Peyer's patch (tissue), 4 donors: ENCODE results near the gene TNN. TPM values are rescaled to one million over a fixed set of nuclear protein-coding genes. Genes with fewer than 3 reads are reported as not detected.
"Not testable (repeated sequence)": the region's sequence is repeated elsewhere in the genome, so short reads cannot be mapped to it uniquely, and the experiment has no call there.

Source experiments
- DNase-seq, 3 donors: peaks; one replicate each; pipeline ENCODE4 v3.0.0-alpha.2; 2017 to 2019
- H3K27ac ChIP-seq, 4 donors: fragments of 200-600 bp; sonication (generic); one replicate each; pipeline ENCODE4 v1.5.1; 2016 to 2019
- H3K27me3 ChIP-seq, 2 donors: fragments of 200-600 bp; sonication (generic); one replicate each; pipeline ENCODE4 v1.5.1; 2019
- H3K36me3 ChIP-seq, 3 donors: fragments of 200-600 bp; sonication (generic); one replicate each; pipeline ENCODE4 v1.5.1; 2016 to 2019
- H3K4me1 ChIP-seq, 4 donors: fragments of 200-600 bp; sonication (generic); one replicate each; pipeline ENCODE4 v1.5.1; 2016 to 2019
- H3K4me3 ChIP-seq, 4 donors: fragments of 200-600 bp; sonication (generic); 1 replicate in 3 of 4; 2 replicates in 1 of 4; pipeline ENCODE4 v1.5.1; 2016 to 2019; ENCODE audit warnings: mild to moderate bottlenecking in 1 of 4
- H3K9me3 ChIP-seq, 4 donors: fragments of 200-600 bp; sonication (generic); one replicate each; pipeline ENCODE4 v1.5.1; 2016 to 2019; ENCODE audit warnings: mild to moderate bottlenecking in 1 of 4
- POLR2A ChIP-seq, 2 donors: fragments of 450-650 bp; IDR thresholded peaks; one replicate each; pipeline ENCODE4 v1.5.1; 2017; ENCODE audit warnings: antibody characterized with exemption in 2 of 2, mild to moderate bottlenecking in 2 of 2, moderate library complexity in 2 of 2
- total RNA-seq, 4 donors: library from RNA; depleted of rRNA; stranded (reverse); fragments of >200 nt; gene quantifications; one replicate each; pipeline ENCODE4 v1.1.0, GENCODE V29; 2016
- TF ChIP-seq, protein P1 (sequence below), 6 experiments: fragments of 450-650 bp in 4 of 6; fragments of 200-600 bp in 2 of 6; sonication (generic) in 1 of 6; IDR thresholded peaks; one replicate each; pipeline ENCODE4 v1.5.1; 2017 to 2019; ENCODE audit warnings: antibody characterized with exemption in 6 of 6, mild to moderate bottlenecking in 3 of 6, moderate library complexity in 1 of 6

Gene TNN
- total RNA-seq, 4 donors from 2014 or later, result 0.35 to 0.83 TPM; not detected in 2

DNA sequence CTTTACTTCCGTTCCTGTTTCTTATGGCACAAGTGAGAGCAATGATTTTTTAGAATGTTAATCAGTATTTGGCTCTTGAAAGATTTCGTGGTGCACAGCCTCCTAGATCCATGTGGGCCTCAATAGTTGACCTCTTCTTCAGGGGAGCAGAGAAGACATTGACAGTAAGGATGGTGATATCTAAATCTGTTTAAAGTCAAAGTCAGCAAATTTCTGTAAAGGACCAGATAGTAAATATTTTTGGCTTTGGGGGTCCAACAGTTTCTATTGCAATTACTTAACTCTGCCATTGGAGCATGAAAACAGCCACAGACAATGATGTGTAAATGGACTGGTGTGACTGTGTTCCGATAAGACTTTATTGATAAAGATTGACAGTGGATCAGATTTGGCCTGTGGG, 27.4 kb downstream of the TNN start:
- no peaks in the 10 kb centered on the region for H3K36me3 ChIP-seq
- DNase-seq, result no peak
- no peaks in the 10 kb centered on the region for H3K27me3 ChIP-seq
- H3K9me3 ChIP-seq, result no peaks in the 10 kb centered on the region
- TF ChIP-seq POLR2A (IDR thresholded peaks at IDR 0.05), result no peak
- TF ChIP-seq, protein P1, sequence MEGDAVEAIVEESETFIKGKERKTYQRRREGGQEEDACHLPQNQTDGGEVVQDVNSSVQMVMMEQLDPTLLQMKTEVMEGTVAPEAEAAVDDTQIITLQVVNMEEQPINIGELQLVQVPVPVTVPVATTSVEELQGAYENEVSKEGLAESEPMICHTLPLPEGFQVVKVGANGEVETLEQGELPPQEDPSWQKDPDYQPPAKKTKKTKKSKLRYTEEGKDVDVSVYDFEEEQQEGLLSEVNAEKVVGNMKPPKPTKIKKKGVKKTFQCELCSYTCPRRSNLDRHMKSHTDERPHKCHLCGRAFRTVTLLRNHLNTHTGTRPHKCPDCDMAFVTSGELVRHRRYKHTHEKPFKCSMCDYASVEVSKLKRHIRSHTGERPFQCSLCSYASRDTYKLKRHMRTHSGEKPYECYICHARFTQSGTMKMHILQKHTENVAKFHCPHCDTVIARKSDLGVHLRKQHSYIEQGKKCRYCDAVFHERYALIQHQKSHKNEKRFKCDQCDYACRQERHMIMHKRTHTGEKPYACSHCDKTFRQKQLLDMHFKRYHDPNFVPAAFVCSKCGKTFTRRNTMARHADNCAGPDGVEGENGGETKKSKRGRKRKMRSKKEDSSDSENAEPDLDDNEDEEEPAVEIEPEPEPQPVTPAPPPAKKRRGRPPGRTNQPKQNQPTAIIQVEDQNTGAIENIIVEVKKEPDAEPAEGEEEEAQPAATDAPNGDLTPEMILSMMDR (IDR thresholded peaks at IDR 0.05), result no peak
- no peaks in the 10 kb centered on the region for H3K4me1 ChIP-seq
- no peak overlapping the region for H3K4me3 ChIP-seq
- no peak overlapping the region for H3K27ac ChIP-seq

DNA sequence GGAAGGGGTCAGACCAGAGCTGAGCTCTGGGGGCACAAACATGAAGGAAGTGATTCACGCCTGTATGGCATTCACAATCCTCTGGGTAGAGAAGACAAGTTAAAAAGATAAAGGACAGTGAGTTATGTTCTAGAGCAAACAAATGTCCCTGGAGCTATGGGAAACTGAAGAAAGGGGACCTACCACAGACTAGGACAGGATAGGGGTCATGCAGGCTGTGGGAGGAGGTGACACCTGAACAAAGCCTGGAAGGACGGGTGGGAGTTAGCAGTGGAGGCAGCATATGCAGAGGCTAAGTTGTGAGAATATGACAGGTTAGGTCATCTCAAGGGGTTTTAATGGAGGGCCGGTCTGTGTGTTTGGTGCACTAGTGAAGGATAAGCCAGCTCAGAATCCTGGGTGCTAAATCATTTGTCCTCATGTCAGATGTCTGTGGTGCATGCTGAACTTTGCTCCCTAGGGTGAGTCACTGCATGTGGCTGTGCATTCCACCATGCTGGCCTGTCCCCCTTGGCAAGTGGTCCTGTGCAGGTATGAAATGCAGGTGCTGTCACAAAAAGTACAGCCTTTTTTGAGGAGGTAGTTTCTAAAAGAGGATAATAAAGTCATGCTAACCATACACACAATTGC, 28.5 kb downstream of the TNN start:
- TF ChIP-seq, protein P1 (IDR thresholded peaks at IDR 0.05), result no peak
- no peak for TF ChIP-seq POLR2A (IDR thresholded peaks at IDR 0.05)
- Histone ChIP-seq H3K4me3 (no peak overlapping the region), H3K36me3 (no peaks in the 10 kb centered on the region), H3K27me3 (no peaks in the 10 kb centered on the region), H3K27ac (no peak overlapping the region), H3K4me1 (no peaks in the 10 kb centered on the region), H3K9me3 (no peaks in the 10 kb centered on the region)
- DNase-seq, result peak in 1 of 3 donors; percentile 57

DNA sequence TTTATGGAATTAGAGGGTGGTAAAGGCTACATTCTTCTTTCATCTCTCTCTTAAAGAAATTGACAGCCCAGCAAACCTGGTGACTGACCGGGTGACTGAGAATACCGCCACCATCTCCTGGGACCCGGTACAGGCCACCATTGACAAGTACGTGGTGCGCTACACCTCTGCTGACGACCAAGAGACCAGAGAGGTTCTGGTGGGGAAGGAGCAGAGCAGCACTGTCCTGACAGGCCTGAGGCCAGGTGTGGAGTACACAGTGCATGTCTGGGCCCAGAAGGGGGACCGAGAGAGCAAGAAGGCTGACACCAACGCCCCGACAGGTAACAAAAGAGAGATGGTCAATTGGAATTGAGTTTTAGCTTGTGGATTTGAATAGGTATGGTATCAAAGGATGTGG, 29.7 kb downstream of the TNN start:
- H3K27ac ChIP-seq, result no peak overlapping the region
- H3K36me3 ChIP-seq, result no peaks in the 10 kb centered on the region
- no peaks in the 10 kb centered on the region for H3K9me3 ChIP-seq
- no peaks in the 10 kb centered on the region for H3K27me3 ChIP-seq
- no peaks in the 10 kb centered on the region for H3K4me1 ChIP-seq
- no peak for TF ChIP-seq POLR2A (IDR thresholded peaks at IDR 0.05)
- TF ChIP-seq, protein P1 (IDR thresholded peaks at IDR 0.05), result no peak
- no peak for DNase-seq
- no peak overlapping the region for H3K4me3 ChIP-seq

DNA sequence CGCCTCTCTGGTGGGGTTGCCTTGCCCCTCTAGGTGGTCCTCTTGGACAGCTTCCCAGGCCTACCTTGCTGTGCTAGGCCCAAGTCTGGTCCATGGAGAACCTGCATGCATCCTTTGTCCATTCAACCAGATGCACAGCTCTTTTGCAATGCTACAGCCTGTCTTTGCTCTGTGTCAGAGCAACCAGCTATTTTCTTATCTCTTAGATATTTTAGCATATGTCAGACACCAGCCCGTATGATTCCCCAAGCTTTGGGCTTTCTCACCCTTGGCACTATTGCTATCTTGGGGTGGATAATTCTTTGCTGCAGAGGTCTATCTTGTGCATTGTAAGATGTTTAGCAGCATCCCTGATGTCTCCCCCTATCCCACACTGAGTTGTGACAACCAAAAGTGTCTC, 32.3 kb downstream of the TNN start:
- Histone ChIP-seq H3K27ac (no peak overlapping the region), H3K4me3 (no peak overlapping the region), H3K9me3 (no peaks in the 10 kb centered on the region), H3K4me1 (no peaks in the 10 kb centered on the region), H3K27me3 (no peaks in the 10 kb centered on the region), H3K36me3 (no peaks in the 10 kb centered on the region)
- DNase-seq, result no peak
- TF ChIP-seq POLR2A (IDR thresholded peaks at IDR 0.05), result no peak
- TF ChIP-seq, protein P1 (IDR thresholded peaks at IDR 0.05), result no peak

DNA sequence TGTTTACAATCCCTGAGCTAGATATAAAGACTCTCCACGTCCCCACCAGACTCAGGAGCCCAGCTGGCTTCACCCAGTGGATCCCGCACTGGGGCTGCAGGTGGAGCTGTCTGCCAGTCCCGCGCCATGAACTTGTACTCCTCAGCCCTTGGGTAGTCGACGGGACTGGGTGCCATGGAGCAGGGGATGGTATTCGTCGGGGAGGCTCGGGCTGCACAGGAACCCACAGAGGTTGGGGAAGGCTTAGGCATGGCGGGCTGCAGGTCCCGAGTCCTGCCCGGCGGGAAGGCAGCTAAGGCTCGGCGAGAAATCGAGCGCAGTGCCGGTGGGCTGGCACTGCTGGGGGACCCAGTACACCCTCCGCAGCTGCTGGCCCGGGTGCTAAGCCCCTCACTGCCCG, 34.5 kb downstream of the TNN start:
- H3K4me3 ChIP-seq, H3K27ac ChIP-seq, H3K27me3 ChIP-seq, DNase-seq, H3K9me3 ChIP-seq, H3K36me3 ChIP-seq, H3K4me1 ChIP-seq: not testable (repeated sequence)

DNA sequence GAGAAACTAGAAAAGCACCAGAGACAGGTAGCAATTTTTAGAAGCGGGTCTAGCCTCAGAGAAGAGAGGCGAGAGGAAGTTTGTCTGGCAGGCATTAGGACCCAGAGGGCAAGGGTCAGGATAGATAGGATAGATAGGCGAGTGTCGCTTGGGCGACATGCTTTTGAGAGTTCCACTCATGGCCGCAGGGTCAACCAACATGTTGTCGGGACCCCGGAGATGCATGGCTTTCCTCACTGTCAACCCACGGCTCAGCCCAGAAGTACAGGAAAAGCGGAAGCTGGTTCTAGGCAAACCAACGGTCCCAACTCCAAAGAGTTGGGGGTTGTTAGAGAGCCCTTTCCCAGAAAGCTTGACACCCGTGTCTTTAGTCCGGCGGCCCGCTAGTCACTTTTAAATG, 38.9 kb downstream of the TNN start:
- H3K27me3 ChIP-seq, H3K4me3 ChIP-seq, H3K27ac ChIP-seq, H3K9me3 ChIP-seq, H3K36me3 ChIP-seq, H3K4me1 ChIP-seq, DNase-seq: not testable (repeated sequence)

DNA sequence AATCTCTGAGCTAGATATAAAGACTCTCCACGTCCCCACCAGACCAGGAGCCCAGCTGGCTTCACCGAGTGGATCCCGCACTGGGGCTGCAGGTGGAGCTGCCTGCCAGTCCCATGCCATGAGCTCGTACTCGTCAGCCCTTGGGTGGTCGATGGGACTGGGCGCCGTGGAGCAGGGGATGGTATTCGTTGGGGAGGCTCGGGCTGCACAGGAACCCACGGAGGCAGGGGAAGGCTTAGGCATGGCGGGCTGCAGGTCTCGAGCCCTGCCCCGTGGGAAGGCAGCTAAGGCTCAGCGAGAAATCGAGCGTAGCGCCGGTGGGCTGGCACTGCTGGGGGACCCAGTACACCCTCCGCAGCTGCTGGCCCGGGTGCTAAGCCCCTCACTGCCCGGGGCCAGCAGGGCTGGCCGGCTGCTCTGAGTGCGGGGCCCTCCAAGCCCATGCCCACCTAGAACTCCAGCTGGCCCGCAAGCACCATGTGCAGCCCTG, 40.7 kb downstream of the TNN start:
- not testable (repeated sequence) for H3K4me1 ChIP-seq, H3K27ac ChIP-seq, H3K9me3 ChIP-seq, H3K4me3 ChIP-seq, H3K27me3 ChIP-seq, DNase-seq, H3K36me3 ChIP-seq
